Measurements from ENCODE around the gene ADORA1.

GRCh38 chr1:203083463-203083921, 44.0 kb upstream of the ADORA1 start:
- no peak for TF ChIP-seq CTCF (IDR thresholded peaks at IDR 0.05; ENCODE audit: low read depth, low read length, missing input control)
- TF ChIP-seq NR2F2 (IDR thresholded peaks at IDR 0.05), result no peak
- TF ChIP-seq, protein P1, sequence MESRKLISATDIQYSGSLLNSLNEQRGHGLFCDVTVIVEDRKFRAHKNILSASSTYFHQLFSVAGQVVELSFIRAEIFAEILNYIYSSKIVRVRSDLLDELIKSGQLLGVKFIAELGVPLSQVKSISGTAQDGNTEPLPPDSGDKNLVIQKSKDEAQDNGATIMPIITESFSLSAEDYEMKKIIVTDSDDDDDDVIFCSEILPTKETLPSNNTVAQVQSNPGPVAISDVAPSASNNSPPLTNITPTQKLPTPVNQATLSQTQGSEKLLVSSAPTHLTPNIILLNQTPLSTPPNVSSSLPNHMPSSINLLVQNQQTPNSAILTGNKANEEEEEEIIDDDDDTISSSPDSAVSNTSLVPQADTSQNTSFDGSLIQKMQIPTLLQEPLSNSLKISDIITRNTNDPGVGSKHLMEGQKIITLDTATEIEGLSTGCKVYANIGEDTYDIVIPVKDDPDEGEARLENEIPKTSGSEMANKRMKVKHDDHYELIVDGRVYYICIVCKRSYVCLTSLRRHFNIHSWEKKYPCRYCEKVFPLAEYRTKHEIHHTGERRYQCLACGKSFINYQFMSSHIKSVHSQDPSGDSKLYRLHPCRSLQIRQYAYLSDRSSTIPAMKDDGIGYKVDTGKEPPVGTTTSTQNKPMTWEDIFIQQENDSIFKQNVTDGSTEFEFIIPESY (IDR thresholded peaks at IDR 0.05), result no peak
- no peak for TF ChIP-seq MAX (IDR thresholded peaks at IDR 0.05)
- no peak for TF ChIP-seq SP1 (IDR thresholded peaks at IDR 0.05)
- TF ChIP-seq RAD21 (IDR thresholded peaks at IDR 0.05), result no peak
- no peak for TF ChIP-seq YY1 (IDR thresholded peaks at IDR 0.05)
- no peak for TF ChIP-seq REST (IDR thresholded peaks at IDR 0.05)
- TF ChIP-seq GABPA (IDR thresholded peaks at IDR 0.05 in 1 of 2, conservative IDR thresholded peaks at IDR 0.05 in 1 of 2), result no peak
- no peak for TF ChIP-seq TAF1 (conservative IDR thresholded peaks at IDR 0.05)
